ENCODE results near the gene SLC27A1. TPM values are rescaled to one million over a fixed set of nuclear protein-coding genes. Genes with fewer than 3 reads are reported as not detected.

The SLC27A1 gene
- total and polyA plus RNA-seq, 9 of the 15 experiments (the other 6 are each of a cell fraction or from before 2014, with no cell fraction given) = 0.06 to 3.0 (median 1.1) TPM

DNA sequence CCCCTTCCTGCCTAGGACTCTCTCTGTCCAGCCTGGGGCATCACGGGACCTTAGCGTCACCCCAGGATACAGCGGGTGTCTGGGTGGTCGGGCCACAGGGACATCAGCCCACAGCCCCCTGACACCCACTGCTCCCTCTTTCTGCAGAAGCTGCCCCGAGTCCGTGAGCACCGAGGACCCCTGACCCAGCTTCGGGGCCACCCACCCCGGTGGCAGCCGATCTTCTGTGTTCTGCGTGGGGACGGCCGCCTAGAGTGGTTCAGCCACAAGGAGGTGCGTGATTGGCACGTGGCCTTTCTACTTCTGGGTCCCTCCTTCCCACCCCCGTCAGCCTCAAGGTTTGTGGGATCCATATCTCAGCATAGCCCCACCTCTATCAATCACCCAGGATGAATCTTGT lies 61.8 kb downstream of the SLC27A1 start:
- ATAC-seq = no peak
- H3K9me1 ChIP-seq (ENCODE audit: control insufficient read depth, insufficient read depth, low read length) = no peaks in the 10 kb centered on the region

More for the DNA sequence above, 61.8 kb downstream of the SLC27A1 start:
- no peak for TF ChIP-seq RBBP5 (IDR thresholded peaks at IDR 0.05; ENCODE audit: borderline replicate concordance, insufficient read depth, low read length, poor library complexity, severe bottlenecking)
- TF ChIP-seq, protein P1, sequence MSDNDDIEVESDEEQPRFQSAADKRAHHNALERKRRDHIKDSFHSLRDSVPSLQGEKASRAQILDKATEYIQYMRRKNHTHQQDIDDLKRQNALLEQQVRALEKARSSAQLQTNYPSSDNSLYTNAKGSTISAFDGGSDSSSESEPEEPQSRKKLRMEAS (CRISPR knock-in tag; IDR thresholded peaks at IDR 0.05) = peak; percentile 47
- TF ChIP-seq, protein P2, sequence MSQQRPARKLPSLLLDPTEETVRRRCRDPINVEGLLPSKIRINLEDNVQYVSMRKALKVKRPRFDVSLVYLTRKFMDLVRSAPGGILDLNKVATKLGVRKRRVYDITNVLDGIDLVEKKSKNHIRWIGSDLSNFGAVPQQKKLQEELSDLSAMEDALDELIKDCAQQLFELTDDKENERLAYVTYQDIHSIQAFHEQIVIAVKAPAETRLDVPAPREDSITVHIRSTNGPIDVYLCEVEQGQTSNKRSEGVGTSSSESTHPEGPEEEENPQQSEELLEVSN (IDR thresholded peaks at IDR 0.05; ENCODE audit: borderline replicate concordance in 1 of 2, extremely low read depth in 1 of 2, insufficient read depth in 1 of 2, insufficient read length in 1 of 2, low read depth in 1 of 2, low read length in 1 of 2, poor library complexity in 1 of 2, severe bottlenecking in 1 of 2) = peak in 1 of 2 experiments; percentile 65
- no peak for TF ChIP-seq DIDO1 (tag; IDR thresholded peaks at IDR 0.05; ENCODE audit: low read depth)
- no peak for TF ChIP-seq RB1 (IDR thresholded peaks at IDR 0.05; ENCODE audit: low read depth)
- no peak for TF ChIP-seq ZNF586 (CRISPR knock-in tag; conservative IDR thresholded peaks at IDR 0.05)
- no peak for TF ChIP-seq KLF16 (IDR thresholded peaks at IDR 0.05)
- POLR2A ChIA-PET = no interaction called here
- in situ Hi-C loops (cut with MboI) = no loop called here
- Histone ChIP-seq H3K79me2 (ENCODE audit: control insufficient read depth, insufficient read depth, low read length) (no peaks in the 10 kb centered on the region), H3K4me1 (replicated peaks in 1 of 2; ENCODE audit: control insufficient read depth in 2 of 2, insufficient read depth in 2 of 2, low read length in 2 of 2) (peaks cover 0 to 13% of the 10 kb centered on the region in 2 experiments; a peak in 3 of 5 replicates), H3K9me3 (replicated peaks; ENCODE audit: control insufficient read depth, insufficient read depth, low read depth, low read length) (no peaks in the 10 kb centered on the region), H3K36me3 (ENCODE audit: control insufficient read depth, insufficient read depth, low read length) (no peaks in the 10 kb centered on the region), H4K20me1 (replicated peaks; ENCODE audit: control insufficient read depth, insufficient read depth, low read length) (no peaks in the 10 kb centered on the region), H3K9ac (ENCODE audit: insufficient read depth in 1 of 2, low read depth in 2 of 2, low read length in 2 of 2) (no peak overlapping the region; a peak in 1 of 4 replicates), H3K27ac (ENCODE audit: extremely low read depth, low read depth, low read length) (no peak overlapping the region), H2AFZ (ENCODE audit: low read depth, low read length) (no peak overlapping the region), H3K27me3 (ENCODE audit: control insufficient read depth in 2 of 2, insufficient read depth in 2 of 2, low read length in 2 of 2) (peaks cover 2 to 15% of the 10 kb centered on the region in 2 experiments; a peak in 2 of 5 replicates), H3K4me3 (no peak overlapping the region), H3K4me2 (ENCODE audit: insufficient read depth, low read length) (no peak overlapping the region)
- DNase-seq (ENCODE audit: extremely low read depth in 1 of 4, low spot score in 3 of 4) (no peak), FAIRE-seq (no peak)
- CTCF ChIA-PET (ENCODE audit: low intra/inter-chr PET ratio) = no interaction called here
- no TSS peak for BruUV-seq (replicated peaks)
- intact Hi-C loops (cut with micrococcal nuclease) = no loop called here
- WGBS (ENCODE audit: insufficient coverage, low coverage, missing lambda C conversion rate) = 21% methylated on average over 14 of the region's 16 CpGs
